ENCODE results near the gene CACNA1C.

CACNA1C gene

DNA sequence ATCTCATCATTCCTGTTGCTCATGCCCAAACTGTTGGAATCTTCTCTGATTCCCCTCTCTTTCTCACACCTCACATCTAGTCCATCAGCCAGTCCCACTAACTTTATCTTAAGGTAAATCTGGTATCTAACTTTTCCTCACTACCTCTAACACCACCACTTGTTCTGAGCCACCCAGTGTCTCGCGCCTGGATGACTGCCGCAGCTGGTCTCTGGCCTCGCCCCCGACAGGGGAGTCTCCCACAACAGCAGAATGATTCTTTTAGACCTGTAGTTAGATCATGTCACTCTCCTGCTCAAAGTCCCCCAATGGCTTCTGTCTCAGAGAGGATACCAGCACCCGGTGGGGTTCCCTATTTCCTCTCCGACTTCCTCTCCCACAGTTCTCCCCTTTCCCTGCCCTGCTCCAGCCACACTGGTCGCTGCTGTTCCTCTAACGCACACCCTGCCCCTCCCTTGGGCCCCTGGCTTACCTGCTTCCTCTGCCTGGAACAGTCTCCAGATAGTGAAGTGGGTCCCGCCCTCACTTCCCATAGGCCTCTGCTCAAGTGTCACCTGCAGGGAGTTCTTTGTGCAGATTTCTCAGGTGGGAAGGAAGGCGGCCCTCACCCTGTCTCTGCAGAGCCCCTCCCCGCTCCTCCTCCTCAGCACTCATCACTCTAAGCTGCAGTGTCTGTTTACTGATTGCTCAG, 403.5 kb downstream of the CACNA1C start:
- no peak for DNase-seq (ENCODE audit: low spot score)

DNA sequence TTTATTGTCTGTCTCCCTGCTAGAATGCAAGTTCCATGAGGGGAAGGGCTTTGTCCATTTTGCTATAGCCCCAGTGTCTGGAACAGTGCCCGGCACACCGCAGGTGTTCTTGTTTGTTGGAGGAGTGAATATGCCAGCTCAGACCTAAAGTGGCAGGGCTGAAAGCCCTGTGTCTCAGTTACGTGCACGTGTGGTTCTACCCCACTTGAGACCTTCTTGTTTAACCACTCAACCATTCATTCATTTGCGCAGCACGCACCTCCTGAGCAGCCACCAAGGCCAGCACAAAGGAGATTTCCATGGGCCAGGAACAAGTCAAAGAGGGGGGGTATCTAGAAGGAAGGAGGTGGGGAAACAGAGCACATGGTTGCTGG, 404.0 kb downstream of the CACNA1C start:
- DNase-seq (ENCODE audit: low spot score): no peak

DNA sequence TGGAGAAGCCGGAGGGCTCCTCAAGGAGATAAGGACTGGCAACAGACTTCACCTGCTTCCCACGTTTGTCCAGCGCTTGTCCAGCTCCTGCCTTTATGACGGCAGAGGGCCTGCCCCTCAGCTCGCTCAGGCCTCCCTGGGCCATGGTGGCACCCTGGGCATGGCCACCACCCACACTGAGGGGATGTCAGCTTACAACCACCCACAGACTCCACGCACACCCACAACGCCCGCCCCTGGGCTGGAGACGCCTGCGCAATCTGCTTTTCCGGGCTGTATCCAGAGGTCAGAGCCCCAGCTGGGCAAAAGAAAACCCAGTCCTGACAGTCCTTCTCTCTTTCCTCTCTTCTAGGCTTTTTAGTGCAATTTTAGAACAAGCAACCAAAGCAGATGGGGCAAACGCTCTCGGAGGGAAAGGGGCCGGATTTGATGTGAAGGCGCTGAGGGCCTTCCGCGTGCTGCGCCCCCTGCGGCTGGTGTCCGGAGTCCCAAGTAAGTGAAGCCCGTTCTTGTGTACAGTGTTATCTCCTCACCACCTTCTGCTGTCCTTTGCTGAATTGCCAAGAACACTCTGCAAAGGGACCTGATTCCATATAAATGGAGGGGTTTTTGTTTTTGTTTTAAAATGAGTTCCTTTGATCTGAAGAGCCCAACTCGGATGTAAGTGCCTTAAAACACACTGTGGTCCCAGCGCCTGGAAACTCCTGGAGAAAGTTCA, 404.6 kb downstream of the CACNA1C start:
- no peak for DNase-seq (ENCODE audit: low spot score)

DNA sequence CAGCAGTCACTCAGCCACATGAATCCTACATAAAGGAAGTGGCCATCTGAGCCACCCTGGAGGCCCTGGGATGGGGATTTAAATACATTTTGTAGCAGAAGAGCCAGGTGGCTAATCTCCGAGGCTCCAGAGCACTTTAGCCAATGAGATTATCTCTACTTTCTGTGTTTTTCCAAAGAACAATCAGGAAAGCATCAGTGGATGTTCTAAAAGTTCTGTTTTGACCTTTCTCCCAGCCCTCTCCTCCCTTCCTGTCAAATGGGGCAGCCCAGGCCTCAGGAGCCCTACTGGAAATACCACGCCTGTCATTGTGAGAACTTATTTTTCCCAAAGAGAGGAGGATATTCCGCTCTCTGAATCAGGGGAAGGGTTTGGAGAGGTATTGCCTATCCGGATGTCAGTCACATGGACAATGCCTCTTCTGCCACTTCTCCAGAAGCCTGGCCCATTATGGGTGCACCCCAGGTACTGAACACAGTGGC, 405.2 kb downstream of the CACNA1C start:
- no peak for DNase-seq (ENCODE audit: low spot score)

DNA sequence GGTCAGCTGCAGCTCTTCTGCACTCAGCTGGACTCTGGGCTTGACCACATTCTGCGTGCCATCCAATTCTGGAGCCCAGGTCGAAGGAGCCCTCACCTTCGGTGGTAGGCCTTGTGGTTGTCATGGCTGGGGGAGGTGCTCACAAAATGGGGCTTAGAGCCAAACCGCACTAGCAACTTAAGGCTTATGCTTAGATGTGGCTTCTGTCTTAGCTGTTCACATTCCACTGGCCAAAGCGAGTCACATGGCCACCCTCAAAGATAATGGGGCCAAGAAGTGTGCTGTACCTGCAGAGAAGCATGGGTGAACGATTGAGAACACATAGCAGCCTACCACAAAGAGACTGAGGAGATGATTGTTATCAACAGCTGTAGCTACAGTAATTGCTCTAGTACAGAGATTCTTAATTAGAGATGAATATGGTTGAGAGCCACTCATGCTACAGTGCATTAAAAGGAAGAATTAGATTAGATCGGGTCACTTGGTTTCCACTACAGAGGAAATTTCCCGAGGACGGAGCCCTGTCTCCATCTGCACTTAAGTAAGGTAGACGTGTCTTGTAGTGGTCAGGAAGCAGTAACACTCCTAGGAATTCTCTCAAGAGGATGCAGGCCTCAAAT, 407.4 kb downstream of the CACNA1C start:
- no peak for DNase-seq (ENCODE audit: low spot score)

DNA sequence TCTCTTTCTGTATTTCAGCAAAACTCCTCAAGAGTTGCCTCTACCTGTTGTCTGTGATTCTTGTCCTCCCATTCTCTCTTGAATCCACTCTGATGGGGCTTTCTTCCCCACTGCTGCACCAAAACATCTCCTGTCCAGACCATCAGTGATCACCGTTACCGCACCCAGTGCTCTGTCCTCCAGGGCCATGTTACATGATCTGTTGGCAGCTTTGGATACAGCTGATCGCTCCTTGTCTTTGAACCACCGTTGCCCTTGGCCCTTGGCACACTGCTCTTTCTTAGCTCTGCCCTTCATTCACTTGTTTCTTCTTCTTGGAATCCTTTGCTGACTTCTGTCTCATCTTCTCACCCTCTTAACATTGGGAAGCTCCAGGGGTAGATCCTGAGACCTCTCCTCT, 408.3 kb downstream of the CACNA1C start:
- no peak for DNase-seq (ENCODE audit: low spot score)

DNA sequence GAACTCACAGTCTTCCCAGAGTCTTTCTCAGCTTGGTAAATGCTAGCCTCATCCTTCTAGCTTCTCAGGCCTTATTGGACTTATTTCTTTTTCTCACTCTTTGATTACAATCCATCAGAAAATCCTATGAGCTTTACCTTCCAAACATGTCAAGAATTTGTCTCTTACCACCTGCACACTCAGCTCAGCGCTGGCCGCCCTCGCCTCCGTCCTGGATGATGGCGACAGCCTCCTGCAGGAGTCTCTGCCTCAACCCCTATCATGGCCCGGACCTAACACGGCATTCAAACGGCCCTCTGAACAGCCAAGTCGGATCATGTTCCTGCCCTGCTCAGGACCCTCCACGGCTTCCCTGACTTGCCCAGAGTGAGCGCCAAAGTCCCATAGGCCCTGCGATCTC, 408.9 kb downstream of the CACNA1C start:
- no peak for DNase-seq (ENCODE audit: low spot score)

DNA sequence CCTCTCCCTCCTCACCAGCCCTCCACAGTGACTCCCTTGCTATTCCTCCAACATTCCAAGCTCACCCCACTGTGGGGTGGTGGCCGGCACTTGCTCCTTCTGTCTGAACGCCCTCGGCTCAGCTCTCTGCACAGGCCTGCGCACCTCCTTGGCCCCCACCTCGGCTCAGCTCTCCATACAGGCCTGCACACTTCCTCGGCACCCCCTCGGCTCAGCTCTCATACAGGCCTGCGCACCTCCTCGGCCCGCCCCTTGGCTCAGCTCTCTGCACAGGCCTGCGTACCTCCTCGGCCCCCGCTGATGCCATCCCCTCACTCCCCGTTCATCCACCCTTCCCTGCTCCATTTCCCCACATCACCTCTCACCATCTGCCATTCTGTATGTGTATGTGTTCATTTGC, 409.3 kb downstream of the CACNA1C start:
- no peak for DNase-seq (ENCODE audit: low spot score)

DNA sequence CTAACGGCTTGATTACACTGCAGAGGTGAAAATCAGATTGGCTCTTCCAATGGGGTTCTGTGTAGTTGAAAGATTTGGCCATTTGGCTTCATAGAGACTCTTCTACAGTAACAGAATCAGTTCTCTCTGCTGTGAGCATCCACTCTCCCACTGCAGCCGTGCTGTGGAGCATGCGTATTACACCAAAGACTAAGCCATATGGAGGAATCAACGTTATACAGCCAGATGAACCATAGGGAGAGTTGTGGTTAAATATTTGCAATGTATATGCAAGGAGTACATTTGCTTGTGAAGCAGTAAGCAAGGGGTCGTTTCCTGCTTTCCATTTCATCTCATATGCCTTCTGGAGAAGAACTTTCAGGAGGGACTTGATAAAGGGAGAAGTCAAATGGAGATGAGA, 410.9 kb downstream of the CACNA1C start:
- DNase-seq (ENCODE audit: low spot score): no peak

DNA sequence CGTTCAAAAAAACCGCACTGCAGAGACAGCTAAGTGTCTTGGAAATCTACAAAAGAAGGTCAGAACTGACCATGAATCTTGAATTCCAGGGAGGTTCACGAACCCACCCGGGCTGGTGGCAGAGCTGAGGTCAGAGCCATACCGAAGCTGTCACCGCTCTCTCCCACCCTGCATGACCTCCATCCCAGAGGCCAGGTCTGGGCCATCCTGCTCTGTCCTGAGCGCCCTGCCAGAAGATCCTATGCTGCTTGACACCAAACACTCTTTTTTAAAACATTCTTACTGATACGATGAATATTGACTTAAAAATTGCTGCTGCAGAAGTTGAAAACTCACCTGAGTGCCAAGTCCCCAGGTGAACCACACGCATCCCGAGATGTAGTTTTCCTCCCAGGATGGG, 412.9 kb downstream of the CACNA1C start:
- no peak for DNase-seq (ENCODE audit: low spot score)

DNA sequence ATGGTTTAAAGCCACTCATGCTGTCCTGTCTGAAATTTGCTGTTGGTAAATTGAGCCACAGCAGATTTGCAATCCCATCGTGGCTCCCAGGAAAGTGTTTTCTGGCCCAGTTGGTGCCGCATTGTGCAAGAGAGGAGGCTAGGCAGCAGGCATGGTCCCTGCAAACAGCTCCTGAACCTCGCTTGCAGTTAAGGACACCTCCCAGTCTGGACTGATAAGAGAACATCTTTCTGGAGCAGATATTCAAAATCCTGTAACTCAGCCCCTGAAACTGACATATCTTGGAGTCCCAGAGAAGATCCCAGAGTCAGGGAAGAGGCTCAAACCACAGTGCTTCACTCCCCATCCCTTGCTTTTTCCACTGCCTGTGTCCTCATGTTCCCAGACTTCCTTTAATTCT, 413.4 kb downstream of the CACNA1C start:
- DNase-seq (ENCODE audit: low spot score): no peak

DNA sequence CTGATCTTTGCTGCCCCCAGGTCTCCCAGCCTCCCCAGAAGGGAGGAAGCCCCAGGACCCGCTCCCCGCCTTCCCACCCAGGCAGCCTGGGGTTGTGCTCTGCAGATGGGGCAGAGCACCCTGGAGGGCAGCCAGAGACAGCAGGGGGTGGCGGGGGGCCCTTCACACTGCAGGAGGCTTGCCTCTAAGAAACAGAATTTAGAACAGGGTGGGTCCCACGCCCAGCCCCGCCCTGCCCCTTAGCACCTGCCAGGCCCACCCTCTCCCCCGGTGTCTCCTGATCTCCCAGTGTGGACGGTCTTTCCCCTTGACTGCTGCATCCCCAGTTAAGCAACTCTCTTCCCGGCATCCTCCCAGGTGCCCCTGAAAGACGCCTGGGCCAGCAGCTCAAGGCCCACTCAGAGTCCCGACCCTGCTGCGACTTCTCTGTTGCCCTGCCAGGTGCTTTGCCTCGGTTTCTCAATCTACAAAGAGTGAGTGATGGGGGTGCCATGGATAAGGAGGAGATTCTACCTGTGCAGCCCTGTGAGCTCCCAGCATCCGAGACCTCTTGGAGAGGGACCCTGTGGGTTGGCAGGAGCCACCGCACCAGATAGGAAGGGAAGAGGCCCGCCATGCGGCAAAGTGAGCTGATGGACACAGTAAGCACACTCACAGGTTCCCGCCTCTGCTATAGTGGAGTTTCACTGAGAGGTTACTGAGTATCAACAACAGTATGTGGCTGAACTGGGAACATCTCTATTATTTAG, 414.8 kb downstream of the CACNA1C start:
- no peak for DNase-seq (ENCODE audit: low spot score)

DNA sequence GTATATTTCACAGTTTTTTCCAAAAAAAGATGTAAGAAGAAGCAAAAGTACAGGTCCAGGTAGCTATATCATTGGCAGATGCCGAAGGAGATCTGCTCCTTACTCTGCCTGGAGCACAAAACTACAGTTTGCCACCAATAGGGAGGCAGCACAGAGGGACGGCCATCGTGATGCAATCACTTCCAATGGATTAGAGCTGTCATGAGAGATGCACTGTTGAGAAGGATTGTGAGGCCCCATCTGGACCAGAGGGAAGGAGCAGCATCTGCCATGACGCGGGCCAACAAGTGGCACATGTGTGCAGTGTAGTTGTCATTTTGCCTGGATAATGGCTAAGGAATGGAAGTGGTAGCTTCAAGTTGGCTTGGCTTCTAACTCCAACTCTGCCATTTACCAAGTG, 423.2 kb downstream of the CACNA1C start:
- DNase-seq (ENCODE audit: low spot score): no peak

DNA sequence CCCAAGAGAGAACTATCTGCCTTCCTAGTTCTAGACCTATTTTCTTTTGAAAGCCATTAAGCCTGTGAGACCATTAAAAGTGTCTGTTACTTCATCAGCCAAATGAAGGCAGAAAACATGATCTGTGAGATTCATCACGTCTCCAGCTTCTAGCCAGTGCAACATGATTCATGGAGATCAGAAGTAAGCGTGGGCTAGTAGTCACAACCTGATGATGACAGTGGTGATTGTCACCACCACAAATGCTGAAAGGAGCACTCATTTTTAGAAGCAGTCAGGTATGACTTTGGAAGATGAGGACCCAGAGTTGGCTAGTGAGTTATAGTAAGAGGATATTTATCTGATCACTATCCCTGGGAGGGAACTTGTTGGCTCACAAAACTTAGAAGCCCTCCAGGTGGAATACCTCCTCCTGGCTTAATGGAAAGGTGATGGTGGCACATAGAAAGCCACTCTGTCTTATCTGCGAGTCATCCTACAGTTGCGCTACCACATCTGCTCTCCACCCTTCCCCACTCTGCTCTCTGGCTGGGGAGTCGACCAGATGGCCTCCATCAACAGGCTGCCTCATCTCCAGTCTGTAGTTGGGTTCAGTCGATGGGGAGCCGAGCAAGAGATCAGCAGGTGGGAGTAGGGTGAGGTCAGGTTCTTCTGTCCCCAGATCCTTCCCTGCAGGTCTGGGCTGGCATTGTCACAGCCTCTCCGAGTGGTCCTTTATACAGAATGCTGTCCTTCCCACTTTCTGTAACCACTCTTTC, 424.4 kb downstream of the CACNA1C start:
- DNase-seq (ENCODE audit: low spot score): no peak

DNA sequence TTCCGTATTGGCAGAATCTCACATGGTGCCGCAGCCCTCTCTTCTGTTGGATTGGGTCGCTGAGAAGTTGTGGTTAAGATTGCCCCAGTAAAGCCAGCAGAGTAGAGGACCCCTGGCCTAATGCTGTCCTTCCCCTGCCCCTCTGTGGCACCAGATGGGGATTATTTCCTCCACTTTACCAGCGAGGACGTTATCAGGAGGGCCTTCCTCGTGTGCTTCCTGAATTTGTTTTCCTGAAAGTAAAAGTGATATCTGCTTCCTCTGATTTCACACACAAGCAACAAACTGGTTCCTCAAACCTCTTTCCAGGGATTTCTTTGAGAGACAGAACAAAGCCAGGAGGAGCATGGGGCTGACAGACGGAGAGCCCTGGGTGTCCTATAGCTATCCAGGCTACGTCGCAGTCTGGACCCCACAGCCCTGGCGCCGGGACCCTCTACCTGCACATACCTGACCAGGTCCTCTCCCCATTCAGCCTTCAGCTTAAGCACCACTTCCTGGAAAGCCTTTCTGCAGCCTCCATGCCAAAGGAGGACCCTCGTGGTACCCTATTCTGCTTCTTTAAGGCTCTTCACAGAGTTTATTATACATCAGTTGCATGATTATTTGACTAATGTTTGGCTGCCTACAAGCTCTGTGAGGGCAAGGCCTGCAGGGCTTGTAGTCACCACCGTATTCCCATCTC, 427.2 kb downstream of the CACNA1C start:
- DNase-seq (ENCODE audit: low spot score): no peak

DNA sequence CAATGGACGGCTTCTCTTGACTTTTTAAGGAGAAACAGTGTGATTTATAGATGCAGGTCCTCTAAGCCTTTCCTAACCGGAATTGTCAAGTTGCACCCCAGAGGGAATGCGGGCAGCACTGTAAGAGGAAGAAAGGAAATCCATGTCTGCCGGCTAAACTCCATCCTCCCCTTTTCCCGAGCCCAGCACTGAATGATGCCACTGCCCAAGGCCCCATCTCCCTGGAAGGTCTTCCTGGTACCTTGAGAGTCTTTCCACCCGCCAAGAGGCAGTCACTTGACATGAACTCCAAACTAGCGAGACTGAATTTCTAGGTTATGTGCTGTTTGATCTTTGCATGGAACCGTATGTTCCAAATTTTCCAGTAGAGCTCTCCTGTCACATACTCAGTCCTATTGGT, 428.6 kb downstream of the CACNA1C start:
- no peak for DNase-seq (ENCODE audit: low spot score)

DNA sequence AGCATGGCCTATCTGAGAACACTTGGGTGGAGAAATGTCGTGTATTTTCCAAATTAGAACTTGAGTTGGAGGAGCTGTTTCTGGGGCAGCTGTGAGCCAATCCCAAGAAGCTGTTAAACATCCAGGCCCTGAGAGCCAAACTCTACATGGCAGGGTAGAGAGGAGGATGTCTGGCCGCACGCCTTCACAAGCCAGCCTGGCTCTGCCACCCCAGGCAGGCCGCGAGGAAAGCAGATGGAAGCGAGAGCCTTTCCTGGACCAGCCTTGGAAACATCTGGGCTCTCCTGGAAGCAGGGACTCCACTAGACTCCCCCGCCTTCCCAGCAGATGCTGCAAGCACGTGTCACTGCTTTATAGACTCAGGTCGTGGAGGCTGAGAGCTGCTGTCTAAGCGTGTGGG, 429.2 kb downstream of the CACNA1C start:
- no peak for DNase-seq (ENCODE audit: low spot score)

DNA sequence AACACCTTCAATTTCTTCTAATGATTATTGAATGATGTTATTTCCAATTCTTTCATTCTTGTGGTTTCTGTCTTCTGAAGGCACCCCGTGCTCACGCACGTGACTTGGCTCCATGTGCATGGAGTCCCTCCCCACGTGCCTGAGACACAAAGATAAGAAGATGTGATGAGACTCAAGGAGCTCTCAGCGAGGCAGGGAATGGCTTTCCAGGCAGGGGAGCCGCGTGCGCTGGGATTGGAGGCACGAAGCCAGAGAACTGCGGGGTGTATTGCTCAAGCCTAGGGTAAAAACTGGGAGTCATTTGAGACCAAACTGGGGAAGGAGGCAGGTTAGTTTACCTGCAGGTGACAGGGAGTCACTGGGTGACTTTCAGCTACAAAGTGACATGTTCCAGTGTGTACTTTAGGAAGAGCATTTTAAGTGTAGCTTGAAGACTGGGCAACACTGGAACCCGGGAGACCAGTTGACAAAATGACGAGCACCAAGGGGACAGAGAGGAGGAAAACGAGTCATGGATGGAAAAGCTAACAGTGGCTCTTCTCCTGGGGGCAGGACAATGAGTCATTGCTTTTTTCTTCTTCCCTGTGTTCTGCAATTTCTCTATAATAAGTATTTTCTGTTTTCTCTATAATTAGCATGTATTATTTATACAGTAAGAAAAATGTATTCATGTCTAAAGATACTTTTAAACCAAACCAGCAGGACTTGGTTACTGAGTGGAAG, 430.3 kb downstream of the CACNA1C start:
- DNase-seq (ENCODE audit: low spot score): no peak

DNA sequence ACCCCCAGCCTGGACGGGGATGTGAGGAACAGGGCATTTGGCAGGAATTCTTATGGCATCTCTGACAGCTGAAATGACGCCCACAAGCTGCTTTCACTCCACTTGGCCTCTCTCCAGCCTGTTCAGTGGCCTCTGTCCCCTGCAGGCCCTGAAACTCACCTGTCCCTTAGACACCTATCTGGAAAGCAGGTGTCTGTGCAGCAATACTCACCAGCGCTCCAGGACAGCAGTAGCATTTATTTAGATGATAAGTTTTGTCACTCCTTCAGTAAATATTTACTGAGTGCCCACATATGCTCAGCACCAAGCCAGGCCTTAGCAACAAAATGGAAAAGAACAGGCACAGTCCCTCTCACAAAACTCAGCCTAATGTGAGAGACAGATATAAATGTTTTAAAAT, 430.9 kb downstream of the CACNA1C start:
- no peak for DNase-seq (ENCODE audit: low spot score)

DNA sequence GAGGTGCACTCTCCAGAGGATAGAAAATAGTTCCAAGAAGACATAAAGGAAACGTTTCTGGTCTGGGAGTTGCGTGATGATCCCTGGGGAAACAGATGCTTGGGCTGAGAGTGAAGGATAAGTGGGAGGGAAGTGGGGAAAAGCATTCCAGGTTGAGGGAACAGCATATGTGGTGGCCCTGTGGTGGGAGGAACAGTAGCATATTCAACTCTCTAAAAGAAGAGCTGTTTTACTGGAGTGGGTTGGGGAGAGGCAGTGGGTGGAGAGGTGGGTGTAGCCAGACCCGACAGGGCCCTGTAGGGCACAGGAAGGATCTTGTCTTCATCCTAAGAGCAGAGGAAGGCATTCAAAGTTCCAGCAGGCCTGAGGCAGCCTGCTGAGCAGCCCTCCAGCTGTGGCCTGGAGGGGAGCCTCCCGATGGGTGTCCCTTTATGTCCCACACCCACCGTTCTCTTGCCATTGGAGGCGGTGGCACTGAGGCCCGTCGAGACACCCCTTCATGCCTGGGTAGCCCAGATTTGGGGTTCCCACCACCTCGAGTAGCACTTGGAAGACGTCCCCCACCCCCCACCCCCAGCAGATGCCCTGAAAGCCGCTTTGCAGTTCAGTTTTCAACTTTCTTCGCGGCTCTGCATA, 431.5 kb downstream of the CACNA1C start:
- no peak for DNase-seq (ENCODE audit: low spot score)

All from putamen (tissue), 1 donor.